Coronary artery (tissue), 2 donors: ENCODE data around the gene IL17RD.
A peak's percentile ranks its signal among the peaks of the same experiment; 100 is the strongest.

Source experiments
- DNase-seq: peaks from one replicate; pipeline ENCODE4 v3.0.0-alpha.2; 2017; ENCODE audit warnings: low spot score
- H3K27ac ChIP-seq, 2 donors: fragments of 200-600 bp; sonication (generic); one replicate each; pipeline ENCODE4 v1.5.1; 2016 to 2019
- H3K4me3 ChIP-seq: fragments of 200-600 bp; sonication (generic); 2 replicates; pipeline ENCODE4 v1.5.1; 2016; ENCODE audit warnings: mild to moderate bottlenecking, moderate library complexity
- CTCF ChIP-seq: fragments of 200-600 bp; sonication (generic); IDR thresholded peaks from one replicate; pipeline ENCODE4 v1.5.1; 2019; ENCODE audit warnings: antibody characterized with exemption

Gene IL17RD

GRCh38 chr3:57166660-57167059, 1.5 kb upstream of the IL17RD start:
- Histone ChIP-seq H3K4me3 (no peak overlapping the region), H3K27ac (no peak overlapping the region)
- TF ChIP-seq CTCF, result no peak
- DNase-seq, result no peak

GRCh38 chr3:57165641-57166040, 488 bp upstream of the IL17RD start:
- no peak for TF ChIP-seq CTCF
- H3K4me3 ChIP-seq, result peak overlapping the region; percentile 98
- no peak for DNase-seq
- no peak overlapping the region for H3K27ac ChIP-seq

GRCh38 chr3:57164217-57164656, 916 bp downstream of the IL17RD start:
- Histone ChIP-seq H3K4me3 (peak overlapping the region; percentile 98), H3K27ac (peak overlapping the region in 1 of 2 donors; percentile 17)
- no peak for TF ChIP-seq CTCF
- DNase-seq, result no peak

- Histone ChIP-seq H3K4me3 (peak overlapping the region; percentile 98), H3K27ac (peak overlapping the region in 1 of 2 donors; percentile 17)
- TF ChIP-seq CTCF, result no peak
- no peak for DNase-seq
Measured at GRCh38 chr3:57163751-57164150, 1.4 kb downstream of the IL17RD start.

GRCh38 chr3:57161915-57162314, 3.2 kb downstream of the IL17RD start:
- no peak overlapping the region for H3K27ac ChIP-seq
- no peak for DNase-seq
- H3K4me3 ChIP-seq, result no peak overlapping the region
- TF ChIP-seq CTCF, result no peak

- Histone ChIP-seq H3K4me3 (no peak overlapping the region), H3K27ac (peak overlapping the region in 1 of 2 donors; percentile 46)
- DNase-seq, result no peak
Measured at GRCh38 chr3:57160765-57161538, 4.2 kb downstream of the IL17RD start.

More at GRCh38 chr3:57160765-57161538, 4.2 kb downstream of the IL17RD start:
- TF ChIP-seq CTCF, result no peak
